Activated gamma-delta T cell treated with Interleukin-2 at 50 U/mL for 16 hours (primary cell): ENCODE data around the gene PMEPA1.

Source experiments
- DNase-seq: peaks from one replicate; pipeline ENCODE4 v3.0.0-alpha.2; 2020

Gene PMEPA1

DNA sequence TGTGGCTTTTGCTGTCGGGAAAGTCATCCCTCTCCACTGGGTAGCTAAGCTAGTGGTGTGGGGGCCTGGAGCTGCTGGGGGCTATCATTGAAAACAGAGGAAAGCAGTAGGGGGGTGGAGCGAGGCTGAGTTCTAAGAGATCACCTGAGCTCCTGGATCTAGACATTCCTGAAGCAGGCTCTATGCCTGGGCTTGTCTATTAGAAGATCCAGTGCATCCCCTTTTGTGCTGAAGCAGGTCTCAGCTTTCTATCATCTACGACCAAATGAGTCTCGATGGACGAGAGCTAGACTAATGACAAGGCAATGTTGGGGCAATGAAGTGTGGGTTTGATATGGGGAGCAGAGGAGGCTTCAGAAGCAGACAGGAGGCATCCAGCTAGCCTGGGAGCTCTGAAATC, 108.1 kb downstream of the PMEPA1 start:
- DNase-seq: no peak

DNA sequence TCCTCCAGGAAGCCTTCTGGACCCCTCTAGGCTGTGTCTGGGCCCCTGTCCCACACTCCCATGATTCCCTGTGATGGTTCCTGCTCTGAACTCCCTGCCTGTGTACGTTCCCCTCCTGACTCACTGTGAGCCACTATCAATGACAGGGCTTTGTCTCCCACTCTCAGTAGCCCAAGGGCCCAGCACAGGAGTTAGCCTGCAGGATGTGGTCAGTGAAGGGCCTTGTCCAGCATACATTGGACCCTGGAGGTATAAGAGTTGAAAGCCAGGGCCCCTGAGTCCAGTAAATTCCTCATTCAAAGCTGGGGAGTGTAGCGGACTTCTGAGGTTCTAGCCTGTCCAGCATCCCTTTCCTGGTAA, 108.6 kb downstream of the PMEPA1 start:
- no peak for DNase-seq

DNA sequence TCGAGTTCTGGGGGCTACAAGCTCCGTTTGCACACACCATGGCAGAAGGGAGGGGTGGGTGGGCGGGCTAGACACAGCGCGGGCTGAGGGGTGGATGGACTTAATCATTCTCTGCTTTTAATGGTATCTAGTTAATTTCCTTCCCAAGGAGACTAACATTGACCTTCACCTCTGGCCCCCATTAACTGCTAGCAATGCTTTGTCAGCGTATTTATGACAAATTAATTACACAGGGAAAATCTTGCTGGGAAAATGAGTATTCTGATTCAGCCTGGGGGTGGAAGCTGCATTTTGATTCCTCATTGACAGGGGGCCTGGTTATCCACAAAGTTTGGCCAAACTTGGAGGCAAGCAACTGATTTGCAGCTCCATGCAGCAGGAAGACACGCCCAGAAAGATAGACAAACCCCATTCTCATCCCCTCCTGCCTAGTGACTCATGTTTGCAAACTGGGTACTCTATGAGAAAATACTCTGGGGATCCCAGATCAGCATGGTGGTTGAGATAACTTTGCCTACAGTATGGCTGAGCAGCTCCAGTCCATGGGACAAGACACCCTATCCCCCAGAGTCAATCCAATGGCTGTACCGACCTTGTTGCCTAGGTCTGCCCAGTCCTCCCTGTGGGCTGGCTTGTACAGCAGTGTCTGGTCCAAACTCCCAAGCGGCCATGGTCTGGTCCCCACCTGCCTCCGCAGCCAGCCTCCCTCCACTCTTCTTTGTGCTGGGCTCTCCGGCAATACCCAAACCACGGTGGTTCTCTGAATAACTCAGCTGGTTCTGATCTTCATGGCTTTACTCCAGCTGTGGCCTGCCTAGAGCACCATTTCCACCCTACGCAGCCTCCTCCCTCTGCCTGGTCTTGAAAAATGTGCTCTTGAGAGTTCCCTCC, 109.2 kb downstream of the PMEPA1 start:
- DNase-seq: no peak

DNA sequence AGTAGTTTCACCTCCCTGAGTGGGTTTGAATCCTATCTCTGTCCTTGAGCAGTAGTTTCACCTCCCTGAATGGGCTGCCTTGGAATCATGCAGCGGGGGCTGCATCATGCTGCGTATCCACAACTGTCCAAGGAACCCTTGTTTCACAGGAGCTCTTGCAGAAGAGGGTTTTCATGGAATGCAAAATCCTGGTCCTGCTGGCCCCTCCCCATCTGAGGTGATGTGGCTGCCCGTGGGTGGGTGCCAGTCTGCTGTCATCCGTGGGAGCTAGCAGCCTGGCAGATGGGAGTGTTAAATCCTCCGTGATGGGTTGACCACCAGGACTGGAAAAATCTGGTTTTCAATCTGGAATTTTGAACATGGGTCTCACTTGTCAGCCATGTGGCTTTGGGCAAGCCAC, 111.3 kb downstream of the PMEPA1 start:
- no peak for DNase-seq
